ENCODE measurements around the gene MGMT. TPM values are rescaled to one million over a fixed set of nuclear protein-coding genes. Genes with fewer than 3 reads are reported as not detected.
"Not testable (repeated sequence)": the region's sequence is repeated elsewhere in the genome, so short reads cannot be mapped to it uniquely, and the experiment has no call there.

The MGMT gene
- total and polyA plus RNA-seq, 2 donors (not counting 3 experiments of a cell fraction or from before 2014, with no cell fraction given), result 15.0 to 15.2 TPM

DNA sequence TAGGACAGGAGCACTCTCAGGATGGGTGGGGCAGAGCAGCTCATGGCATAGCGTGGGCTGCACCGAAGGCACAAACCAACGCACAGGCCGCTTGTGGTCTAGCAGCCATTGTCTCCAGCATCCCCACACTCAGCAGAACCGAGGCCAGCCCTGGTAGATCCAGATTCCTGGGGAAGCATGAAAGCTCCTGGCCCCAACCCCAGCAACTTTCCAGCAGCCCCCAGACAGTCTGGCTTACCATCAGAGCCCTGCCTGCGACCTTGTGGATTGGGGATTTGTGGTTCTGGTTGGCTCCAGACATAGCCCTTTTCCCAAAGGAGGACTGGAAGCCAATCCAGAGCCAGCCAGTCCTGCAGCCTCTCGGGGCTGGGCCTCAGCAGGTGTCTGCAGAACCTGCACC, 33.8 kb upstream of the MGMT start:
- intact Hi-C loops (cut with micrococcal nuclease), result no loop called here
- DNase-seq (ENCODE audit: low read depth, low spot score) (no peak), FAIRE-seq (no peak)
- Histone ChIP-seq H3K4me1 (ENCODE audit: control insufficient read depth, extremely low read depth, insufficient read depth, low read length) (no peaks in the 10 kb centered on the region), H3K9me1 (replicated peaks; ENCODE audit: control insufficient read depth, extremely low read depth, insufficient read depth, low read length) (no peaks in the 10 kb centered on the region), H3K4me2 (ENCODE audit: insufficient read depth, low read length) (no peak overlapping the region), H3K36me3 (ENCODE audit: control insufficient read depth in 2 of 2, extremely low read depth in 1 of 2, insufficient read depth in 2 of 2, low read length in 2 of 2) (no peaks in the 10 kb centered on the region), H3K27me3 (ENCODE audit: control insufficient read depth in 2 of 2, insufficient read depth in 2 of 2, low read length in 2 of 2) (no peaks in the 10 kb centered on the region), H3K9me3 (replicated peaks; ENCODE audit: control insufficient read depth, insufficient read depth, low read length) (no peaks in the 10 kb centered on the region), H3K79me2 (ENCODE audit: control insufficient read depth, insufficient read depth, low read length) (no peaks in the 10 kb centered on the region), H3K27ac (ENCODE audit: insufficient read depth, low read depth, low read length) (no peak overlapping the region), H3K4me3 (replicated peaks in 1 of 3; ENCODE audit: insufficient read depth in 1 of 3, low read depth in 1 of 3, low read length in 3 of 3) (no peak overlapping the region), H3K9ac (replicated peaks; ENCODE audit: extremely low read depth, insufficient read depth, low read length) (no peak overlapping the region), H2AFZ (ENCODE audit: low read depth, low read length) (no peak overlapping the region), H4K20me1 (replicated peaks; ENCODE audit: control insufficient read depth, extremely low read depth, insufficient read depth, low read length) (no peaks in the 10 kb centered on the region)
- no TSS peak for BruUV-seq (replicated peaks)
- no peak for TF ChIP-seq MYC (IDR thresholded peaks at IDR 0.05; ENCODE audit: low read depth, low read length)
- TF ChIP-seq POLR2AphosphoS5 (IDR thresholded peaks at IDR 0.05; ENCODE audit: insufficient read depth, low read depth, low read length), result no peak
- TF ChIP-seq POLR2A (IDR thresholded peaks at IDR 0.05; ENCODE audit: low read depth, low read length), result no peak
- no peak for TF ChIP-seq JUN (IDR thresholded peaks at IDR 0.05; ENCODE audit: borderline replicate concordance, insufficient read depth, insufficient read length, low read depth)
- TF ChIP-seq, protein P1, sequence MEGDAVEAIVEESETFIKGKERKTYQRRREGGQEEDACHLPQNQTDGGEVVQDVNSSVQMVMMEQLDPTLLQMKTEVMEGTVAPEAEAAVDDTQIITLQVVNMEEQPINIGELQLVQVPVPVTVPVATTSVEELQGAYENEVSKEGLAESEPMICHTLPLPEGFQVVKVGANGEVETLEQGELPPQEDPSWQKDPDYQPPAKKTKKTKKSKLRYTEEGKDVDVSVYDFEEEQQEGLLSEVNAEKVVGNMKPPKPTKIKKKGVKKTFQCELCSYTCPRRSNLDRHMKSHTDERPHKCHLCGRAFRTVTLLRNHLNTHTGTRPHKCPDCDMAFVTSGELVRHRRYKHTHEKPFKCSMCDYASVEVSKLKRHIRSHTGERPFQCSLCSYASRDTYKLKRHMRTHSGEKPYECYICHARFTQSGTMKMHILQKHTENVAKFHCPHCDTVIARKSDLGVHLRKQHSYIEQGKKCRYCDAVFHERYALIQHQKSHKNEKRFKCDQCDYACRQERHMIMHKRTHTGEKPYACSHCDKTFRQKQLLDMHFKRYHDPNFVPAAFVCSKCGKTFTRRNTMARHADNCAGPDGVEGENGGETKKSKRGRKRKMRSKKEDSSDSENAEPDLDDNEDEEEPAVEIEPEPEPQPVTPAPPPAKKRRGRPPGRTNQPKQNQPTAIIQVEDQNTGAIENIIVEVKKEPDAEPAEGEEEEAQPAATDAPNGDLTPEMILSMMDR (IDR thresholded peaks at IDR 0.05; ENCODE audit: extremely low read depth in 1 of 2, insufficient read depth in 1 of 2, low read depth in 1 of 2, low read length in 2 of 2), result no peak
- no peak for TF ChIP-seq FOS (IDR thresholded peaks at IDR 0.05; ENCODE audit: borderline replicate concordance, insufficient read depth, low read length)
- TF ChIP-seq EZH2 (IDR thresholded peaks at IDR 0.05; ENCODE audit: borderline replicate concordance, low read depth, low read length, severe bottlenecking), result no peak
- TF ChIP-seq, protein P2, sequence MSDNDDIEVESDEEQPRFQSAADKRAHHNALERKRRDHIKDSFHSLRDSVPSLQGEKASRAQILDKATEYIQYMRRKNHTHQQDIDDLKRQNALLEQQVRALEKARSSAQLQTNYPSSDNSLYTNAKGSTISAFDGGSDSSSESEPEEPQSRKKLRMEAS (IDR thresholded peaks at IDR 0.05; ENCODE audit: insufficient read depth, insufficient read length), result no peak
- no peak for TF ChIP-seq GATA2 (IDR thresholded peaks at IDR 0.05; ENCODE audit: insufficient read depth, insufficient read length, low read depth, low read length)
- dilution Hi-C loops (cut with MboI; ENCODE audit: extremely low pct_ligation_motif_present, low sequenced_read_pairs), result no loop called here
- CTCF ChIA-PET, result no interaction called here
- POLR2A ChIA-PET, result no interaction called here

DNA sequence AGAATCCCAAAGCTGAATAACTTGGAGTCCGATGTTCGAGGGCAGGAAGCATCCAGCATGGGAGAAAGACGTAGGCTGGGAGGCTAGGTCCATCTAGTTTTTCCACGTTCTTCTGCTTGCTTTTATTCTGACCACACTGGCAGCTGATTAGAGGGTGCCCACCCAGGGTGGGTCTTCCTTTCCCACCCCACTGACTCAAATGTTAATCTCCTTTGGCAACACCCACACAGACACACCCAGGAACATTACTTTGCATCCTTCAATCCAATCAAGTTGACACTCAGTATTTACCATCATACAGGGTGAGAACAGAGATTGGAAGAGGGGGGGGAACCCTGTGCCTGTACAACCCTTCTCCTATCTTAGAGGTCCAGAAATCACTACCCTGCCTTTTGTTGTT, 31.3 kb upstream of the MGMT start:
- H4K20me1 ChIP-seq (replicated peaks; ENCODE audit: control insufficient read depth, extremely low read depth, insufficient read depth, low read length); FAIRE-seq; H2AFZ ChIP-seq (ENCODE audit: low read depth, low read length); H3K4me2 ChIP-seq (ENCODE audit: insufficient read depth, low read length); H3K27me3 ChIP-seq (ENCODE audit: control insufficient read depth in 2 of 2, insufficient read depth in 2 of 2, low read length in 2 of 2); H3K79me2 ChIP-seq (ENCODE audit: control insufficient read depth, insufficient read depth, low read length); H3K36me3 ChIP-seq (ENCODE audit: control insufficient read depth in 2 of 2, extremely low read depth in 1 of 2, insufficient read depth in 2 of 2, low read length in 2 of 2); H3K4me3 ChIP-seq (replicated peaks in 1 of 3; ENCODE audit: insufficient read depth in 1 of 3, low read depth in 1 of 3, low read length in 3 of 3); DNase-seq (ENCODE audit: low read depth, low spot score); POLR2A ChIA-PET; CTCF ChIA-PET; intact Hi-C loops (cut with micrococcal nuclease); H3K9me3 ChIP-seq (replicated peaks; ENCODE audit: control insufficient read depth, insufficient read depth, low read length); BruUV-seq (replicated peaks); H3K4me1 ChIP-seq (ENCODE audit: control insufficient read depth, extremely low read depth, insufficient read depth, low read length); H3K9me1 ChIP-seq (replicated peaks; ENCODE audit: control insufficient read depth, extremely low read depth, insufficient read depth, low read length); H3K9ac ChIP-seq (replicated peaks; ENCODE audit: extremely low read depth, insufficient read depth, low read length); dilution Hi-C loops (cut with MboI; ENCODE audit: extremely low pct_ligation_motif_present, low sequenced_read_pairs); H3K27ac ChIP-seq (ENCODE audit: insufficient read depth, low read depth, low read length): not testable (repeated sequence)
